ENCODE results near the gene UACA. TPM values are rescaled to one million over a fixed set of nuclear protein-coding genes. Genes with fewer than 3 reads are reported as not detected.

The UACA gene
- total RNA-seq, 1 donor from 2014 or later = 18.2 TPM

DNA sequence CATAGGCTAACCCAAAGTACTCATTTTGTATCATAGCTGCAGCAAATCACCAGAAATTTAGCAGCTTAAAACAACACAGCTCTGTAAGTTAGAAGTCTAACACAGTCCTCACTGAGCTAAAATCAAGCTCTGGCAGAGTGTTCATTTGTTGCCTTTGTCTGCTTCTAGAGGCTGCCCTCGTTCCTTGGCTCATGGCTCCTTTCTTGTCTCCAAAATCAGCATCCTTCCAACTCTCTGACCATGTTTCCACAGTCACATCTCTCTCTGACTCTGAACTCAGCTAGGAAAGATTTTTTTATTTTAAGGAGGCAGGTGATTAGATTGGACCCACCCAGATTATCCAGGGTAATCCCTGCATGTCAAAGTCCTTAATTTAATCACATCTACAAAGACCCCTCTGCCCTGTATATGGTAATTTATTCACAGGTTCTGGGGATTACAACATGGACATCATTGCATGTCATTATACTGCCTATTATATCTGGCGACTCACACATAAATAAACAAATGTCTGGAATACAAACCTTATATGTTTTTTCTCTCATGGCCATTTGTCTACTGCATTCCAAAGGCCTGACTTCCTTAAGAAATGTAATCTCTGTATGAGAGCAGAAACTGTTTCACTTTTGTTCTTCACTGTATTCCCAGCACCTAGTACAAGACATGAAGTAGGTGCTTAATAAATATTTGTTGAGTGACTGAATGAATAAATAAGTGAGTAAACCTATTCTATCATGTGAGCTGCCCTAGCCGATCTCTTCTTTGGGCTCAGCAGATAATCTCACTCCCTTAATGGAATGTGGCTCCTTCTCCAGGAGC is 15.1 kb upstream of the UACA start:
- FAIRE-seq (no peak), DNase-seq (ENCODE audit: low read depth) (peak; percentile 89)
- Histone ChIP-seq H3K36me3 (ENCODE audit: control insufficient read depth, insufficient read depth, low read length) (no peaks in the 10 kb centered on the region), H3K4me3 (ENCODE audit: low read depth, low read length) (no peak overlapping the region), H3K27me3 (ENCODE audit: control insufficient read depth, insufficient read depth, low read length) (no peaks in the 10 kb centered on the region)
- TF ChIP-seq, protein P1, sequence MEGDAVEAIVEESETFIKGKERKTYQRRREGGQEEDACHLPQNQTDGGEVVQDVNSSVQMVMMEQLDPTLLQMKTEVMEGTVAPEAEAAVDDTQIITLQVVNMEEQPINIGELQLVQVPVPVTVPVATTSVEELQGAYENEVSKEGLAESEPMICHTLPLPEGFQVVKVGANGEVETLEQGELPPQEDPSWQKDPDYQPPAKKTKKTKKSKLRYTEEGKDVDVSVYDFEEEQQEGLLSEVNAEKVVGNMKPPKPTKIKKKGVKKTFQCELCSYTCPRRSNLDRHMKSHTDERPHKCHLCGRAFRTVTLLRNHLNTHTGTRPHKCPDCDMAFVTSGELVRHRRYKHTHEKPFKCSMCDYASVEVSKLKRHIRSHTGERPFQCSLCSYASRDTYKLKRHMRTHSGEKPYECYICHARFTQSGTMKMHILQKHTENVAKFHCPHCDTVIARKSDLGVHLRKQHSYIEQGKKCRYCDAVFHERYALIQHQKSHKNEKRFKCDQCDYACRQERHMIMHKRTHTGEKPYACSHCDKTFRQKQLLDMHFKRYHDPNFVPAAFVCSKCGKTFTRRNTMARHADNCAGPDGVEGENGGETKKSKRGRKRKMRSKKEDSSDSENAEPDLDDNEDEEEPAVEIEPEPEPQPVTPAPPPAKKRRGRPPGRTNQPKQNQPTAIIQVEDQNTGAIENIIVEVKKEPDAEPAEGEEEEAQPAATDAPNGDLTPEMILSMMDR (IDR thresholded peaks at IDR 0.05; ENCODE audit: insufficient read depth, low read length, severe bottlenecking) = no peak

DNA sequence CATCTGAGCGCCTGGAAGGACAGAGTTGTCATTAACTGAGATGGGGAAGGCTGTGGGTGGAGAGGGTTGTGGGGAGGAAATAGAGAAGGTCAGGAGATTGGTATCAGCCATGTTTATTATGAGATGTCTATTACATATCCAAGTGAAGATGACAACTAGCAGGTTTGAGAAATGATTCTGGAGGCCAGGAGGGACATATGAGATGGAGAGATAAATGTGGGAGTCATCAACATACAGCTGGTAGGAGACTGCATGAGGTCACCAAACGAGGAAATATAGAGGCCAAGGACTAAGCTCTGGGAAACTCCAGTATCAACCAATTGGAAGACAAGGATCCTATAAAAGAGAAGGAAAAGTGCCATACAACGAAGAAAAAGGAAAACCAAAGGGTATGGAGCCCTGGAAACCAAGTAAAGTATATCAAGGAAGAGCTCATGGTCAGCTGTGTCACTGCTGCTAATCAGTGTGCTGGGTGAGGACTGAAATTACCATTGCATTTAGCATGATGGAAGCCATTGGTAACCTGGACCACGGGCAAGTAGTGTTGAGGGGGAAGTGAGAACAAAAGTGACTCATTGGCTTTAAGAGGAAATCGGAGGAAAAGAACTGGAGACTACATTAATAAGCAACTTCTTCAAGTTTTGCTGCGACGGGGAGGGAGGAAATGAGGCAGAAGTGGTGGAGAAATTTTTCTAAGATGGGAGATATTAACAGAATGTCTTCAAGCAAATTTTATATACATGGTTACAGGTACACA is 14.0 kb upstream of the UACA start:
- Histone ChIP-seq H3K27me3 (ENCODE audit: control insufficient read depth, insufficient read depth, low read length) (no peaks in the 10 kb centered on the region), H3K36me3 (ENCODE audit: control insufficient read depth, insufficient read depth, low read length) (no peaks in the 10 kb centered on the region), H3K4me3 (ENCODE audit: low read depth, low read length) (no peak overlapping the region)
- TF ChIP-seq, protein P1 (IDR thresholded peaks at IDR 0.05; ENCODE audit: insufficient read depth, low read length, severe bottlenecking) = no peak
- FAIRE-seq = no peak
- DNase-seq (ENCODE audit: low read depth) = no peak

GRCh38 chr15:70775160-70775559 is 11.8 kb upstream of the UACA start:
- Histone ChIP-seq H3K36me3 (ENCODE audit: control insufficient read depth, insufficient read depth, low read length) (no peaks in the 10 kb centered on the region), H3K27me3 (ENCODE audit: control insufficient read depth, insufficient read depth, low read length) (no peaks in the 10 kb centered on the region), H3K4me3 (ENCODE audit: low read depth, low read length) (no peak overlapping the region)
- TF ChIP-seq, protein P1 (IDR thresholded peaks at IDR 0.05; ENCODE audit: insufficient read depth, low read length, severe bottlenecking) = no peak
- DNase-seq (ENCODE audit: low read depth) (peak; percentile 76), FAIRE-seq (no peak)

DNA sequence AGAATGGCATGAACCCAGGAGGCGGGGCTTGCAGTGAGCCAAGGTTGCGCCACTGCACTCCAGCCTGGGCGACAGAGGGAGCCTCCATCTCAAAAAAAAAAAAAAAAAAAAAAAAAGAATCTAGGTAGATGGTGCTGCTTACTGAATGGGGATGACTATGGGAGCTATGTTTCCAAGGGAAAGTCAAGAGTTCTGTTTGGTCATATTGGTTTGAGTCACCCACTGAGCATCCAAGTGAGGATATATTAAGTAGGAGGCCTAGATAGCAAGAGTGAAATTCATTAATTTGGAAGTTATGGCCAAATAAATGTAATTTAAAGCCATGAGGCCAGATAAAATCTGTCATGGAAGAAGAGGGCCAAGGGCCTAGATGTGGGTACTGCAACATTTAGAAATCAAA is 9.0 kb upstream of the UACA start:
- TF ChIP-seq, protein P1 (IDR thresholded peaks at IDR 0.05; ENCODE audit: insufficient read depth, low read length, severe bottlenecking) = no peak
- no peaks in the 10 kb centered on the region for H3K27me3 ChIP-seq (ENCODE audit: control insufficient read depth, insufficient read depth, low read length)
- DNase-seq (ENCODE audit: low read depth) = no peak
- H3K36me3 ChIP-seq (ENCODE audit: control insufficient read depth, insufficient read depth, low read length) = no peaks in the 10 kb centered on the region
- H3K4me3 ChIP-seq (ENCODE audit: low read depth, low read length) = no peak overlapping the region
- FAIRE-seq = no peak

DNA sequence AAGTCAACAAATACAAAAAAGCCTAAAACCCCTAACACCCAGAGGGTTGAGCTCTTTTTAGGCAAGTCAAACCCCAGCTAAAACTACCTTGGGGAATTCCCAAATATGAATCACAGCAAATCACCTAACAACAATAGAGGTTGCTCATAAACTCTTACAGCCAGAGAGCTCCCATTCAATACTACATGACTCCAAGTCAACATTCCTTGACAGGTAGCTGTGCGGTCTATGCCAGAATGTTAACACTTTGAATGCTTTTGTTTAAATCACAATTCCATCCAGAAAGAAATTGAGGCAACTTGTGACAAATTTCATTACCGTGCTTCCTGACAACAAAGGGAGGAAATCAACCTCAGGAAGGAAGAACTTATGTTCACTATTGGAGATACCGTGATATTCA is 7.5 kb upstream of the UACA start:
- no peaks in the 10 kb centered on the region for H3K36me3 ChIP-seq (ENCODE audit: control insufficient read depth, insufficient read depth, low read length)
- peak; percentile 91 for DNase-seq (ENCODE audit: low read depth)
- TF ChIP-seq, protein P1 (IDR thresholded peaks at IDR 0.05; ENCODE audit: insufficient read depth, low read length, severe bottlenecking) = no peak
- no peaks in the 10 kb centered on the region for H3K27me3 ChIP-seq (ENCODE audit: control insufficient read depth, insufficient read depth, low read length)
- no peak overlapping the region for H3K4me3 ChIP-seq (ENCODE audit: low read depth, low read length)
- no peak for FAIRE-seq

All from bronchial epithelial cell (primary cell).